HG03103 (cell line): ENCODE data around the gene PPL.

Source experiments
- ATAC-seq: cut with Tn5 transposase; IDR thresholded peaks from one replicate; pipeline ENCODE4 v1.9.1; 2021; ENCODE audit warnings: low read depth; ENCODE audit not compliant: unreplicated experiment

The PPL gene

GRCh38 chr16:4839942-4840341 is 97.0 kb downstream of the PPL start:
- ATAC-seq, result no peak

- ATAC-seq, result no peak
These were observed 99.0 kb downstream of the PPL start for GRCh38 chr16:4837733-4838501.

- no peak for ATAC-seq
These were observed 100.2 kb downstream of the PPL start for GRCh38 chr16:4836727-4837126.

- no peak for ATAC-seq
These were observed 103.4 kb downstream of the PPL start for GRCh38 chr16:4833584-4833983.

- ATAC-seq, result no peak
These were observed 104.1 kb downstream of the PPL start for GRCh38 chr16:4832698-4833343.
